Measurements from ENCODE around the gene TNFSF18.

The TNFSF18 gene

DNA sequence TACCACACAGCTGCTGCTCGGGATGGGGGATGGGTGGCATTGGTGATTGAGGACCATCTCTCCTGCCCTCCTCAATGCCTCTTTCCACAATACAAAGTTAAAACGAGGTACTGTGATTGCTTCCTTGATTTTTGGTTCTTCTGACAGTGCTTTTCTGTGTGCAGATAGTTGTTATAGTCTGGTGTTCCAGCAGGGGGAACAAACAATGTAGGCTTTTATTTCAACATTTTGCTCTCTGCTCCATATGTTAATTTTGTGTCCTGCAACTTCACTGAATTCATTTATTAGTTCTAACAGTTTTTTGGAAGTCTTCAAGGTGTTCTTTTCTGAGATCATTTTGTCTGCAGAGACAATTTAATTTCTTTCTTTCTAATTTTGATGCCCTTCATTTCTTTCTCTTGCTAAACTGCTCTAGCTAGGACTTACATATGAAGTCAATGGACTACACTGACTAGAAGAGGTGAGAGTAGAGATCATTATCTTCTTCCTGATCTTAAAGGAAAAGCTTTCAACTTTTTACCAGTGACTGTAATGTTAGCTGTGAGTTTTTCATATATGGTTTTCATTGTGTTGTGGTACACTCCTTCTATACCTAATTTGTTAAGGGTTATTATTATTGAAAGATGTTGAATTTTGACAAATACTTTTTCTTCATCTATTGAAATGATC lies 45.4 kb downstream of the TNFSF18 start:
- H3K4me3 ChIP-seq (ENCODE audit: low read depth, low read length) = no peak overlapping the region
- no peaks in the 10 kb centered on the region for H3K36me3 ChIP-seq (ENCODE audit: control insufficient read depth in 2 of 2, insufficient read depth in 1 of 2, low read length in 2 of 2)
- TF ChIP-seq, protein P1, sequence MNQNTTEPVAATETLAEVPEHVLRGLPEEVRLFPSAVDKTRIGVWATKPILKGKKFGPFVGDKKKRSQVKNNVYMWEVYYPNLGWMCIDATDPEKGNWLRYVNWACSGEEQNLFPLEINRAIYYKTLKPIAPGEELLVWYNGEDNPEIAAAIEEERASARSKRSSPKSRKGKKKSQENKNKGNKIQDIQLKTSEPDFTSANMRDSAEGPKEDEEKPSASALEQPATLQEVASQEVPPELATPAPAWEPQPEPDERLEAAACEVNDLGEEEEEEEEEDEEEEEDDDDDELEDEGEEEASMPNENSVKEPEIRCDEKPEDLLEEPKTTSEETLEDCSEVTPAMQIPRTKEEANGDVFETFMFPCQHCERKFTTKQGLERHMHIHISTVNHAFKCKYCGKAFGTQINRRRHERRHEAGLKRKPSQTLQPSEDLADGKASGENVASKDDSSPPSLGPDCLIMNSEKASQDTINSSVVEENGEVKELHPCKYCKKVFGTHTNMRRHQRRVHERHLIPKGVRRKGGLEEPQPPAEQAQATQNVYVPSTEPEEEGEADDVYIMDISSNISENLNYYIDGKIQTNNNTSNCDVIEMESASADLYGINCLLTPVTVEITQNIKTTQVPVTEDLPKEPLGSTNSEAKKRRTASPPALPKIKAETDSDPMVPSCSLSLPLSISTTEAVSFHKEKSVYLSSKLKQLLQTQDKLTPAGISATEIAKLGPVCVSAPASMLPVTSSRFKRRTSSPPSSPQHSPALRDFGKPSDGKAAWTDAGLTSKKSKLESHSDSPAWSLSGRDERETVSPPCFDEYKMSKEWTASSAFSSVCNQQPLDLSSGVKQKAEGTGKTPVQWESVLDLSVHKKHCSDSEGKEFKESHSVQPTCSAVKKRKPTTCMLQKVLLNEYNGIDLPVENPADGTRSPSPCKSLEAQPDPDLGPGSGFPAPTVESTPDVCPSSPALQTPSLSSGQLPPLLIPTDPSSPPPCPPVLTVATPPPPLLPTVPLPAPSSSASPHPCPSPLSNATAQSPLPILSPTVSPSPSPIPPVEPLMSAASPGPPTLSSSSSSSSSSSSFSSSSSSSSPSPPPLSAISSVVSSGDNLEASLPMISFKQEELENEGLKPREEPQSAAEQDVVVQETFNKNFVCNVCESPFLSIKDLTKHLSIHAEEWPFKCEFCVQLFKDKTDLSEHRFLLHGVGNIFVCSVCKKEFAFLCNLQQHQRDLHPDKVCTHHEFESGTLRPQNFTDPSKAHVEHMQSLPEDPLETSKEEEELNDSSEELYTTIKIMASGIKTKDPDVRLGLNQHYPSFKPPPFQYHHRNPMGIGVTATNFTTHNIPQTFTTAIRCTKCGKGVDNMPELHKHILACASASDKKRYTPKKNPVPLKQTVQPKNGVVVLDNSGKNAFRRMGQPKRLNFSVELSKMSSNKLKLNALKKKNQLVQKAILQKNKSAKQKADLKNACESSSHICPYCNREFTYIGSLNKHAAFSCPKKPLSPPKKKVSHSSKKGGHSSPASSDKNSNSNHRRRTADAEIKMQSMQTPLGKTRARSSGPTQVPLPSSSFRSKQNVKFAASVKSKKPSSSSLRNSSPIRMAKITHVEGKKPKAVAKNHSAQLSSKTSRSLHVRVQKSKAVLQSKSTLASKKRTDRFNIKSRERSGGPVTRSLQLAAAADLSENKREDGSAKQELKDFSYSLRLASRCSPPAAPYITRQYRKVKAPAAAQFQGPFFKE (tag by site-specific recombination; IDR thresholded peaks at IDR 0.05; ENCODE audit: borderline replicate concordance) = no peak
- no peak for TF ChIP-seq BCL11B (tag by site-specific recombination; IDR thresholded peaks at IDR 0.05; ENCODE audit: low read depth)
- no peak for TF ChIP-seq ZNF112 (tag by site-specific recombination; IDR thresholded peaks at IDR 0.05)
- no peak for TF ChIP-seq TCF7L2 (IDR thresholded peaks at IDR 0.05; ENCODE audit: borderline replicate concordance, low read depth, low read length)
- no peak for TF ChIP-seq ZNF48 (tag by site-specific recombination; IDR thresholded peaks at IDR 0.05)
- no peak for TF ChIP-seq ZNF202 (tag by site-specific recombination; IDR thresholded peaks at IDR 0.05; ENCODE audit: borderline replicate concordance)
- no peak for TF ChIP-seq ZNF416 (tag by site-specific recombination; IDR thresholded peaks at IDR 0.05)
- no peak for TF ChIP-seq HOXD13 (CRISPR knock-in tag; IDR thresholded peaks at IDR 0.05; ENCODE audit: borderline replicate concordance)
- TF ChIP-seq ZNF292 (tag by site-specific recombination; IDR thresholded peaks at IDR 0.05; ENCODE audit: borderline replicate concordance, low read depth) = no peak
- no peak for TF ChIP-seq MYNN (tag by site-specific recombination; IDR thresholded peaks at IDR 0.05; ENCODE audit: borderline replicate concordance)
- TF ChIP-seq ZNF596 (tag by site-specific recombination; IDR thresholded peaks at IDR 0.05) = no peak
- no peak for TF ChIP-seq ZNF239 (tag by site-specific recombination; IDR thresholded peaks at IDR 0.05)
- no peak for TF ChIP-seq ZNF571 (tag by site-specific recombination; IDR thresholded peaks at IDR 0.05)
- TF ChIP-seq ZNF629 (tag by site-specific recombination; IDR thresholded peaks at IDR 0.05) = no peak
- no peak for TF ChIP-seq SALL2 (tag by site-specific recombination; IDR thresholded peaks at IDR 0.05; ENCODE audit: borderline replicate concordance)
- no peak for TF ChIP-seq ZNF248 (tag by site-specific recombination; IDR thresholded peaks at IDR 0.05)
- TF ChIP-seq ZNF2 (tag by site-specific recombination; IDR thresholded peaks at IDR 0.05) = no peak
- no peak for TF ChIP-seq ZNF747 (tag by site-specific recombination; IDR thresholded peaks at IDR 0.05)
- H3K4me1 ChIP-seq (ENCODE audit: control insufficient read depth, insufficient read depth, low read length) = no peaks in the 10 kb centered on the region
- H3K27ac ChIP-seq (ENCODE audit: extremely low read depth, low read depth, low read length) = no peak overlapping the region
- ChIA-PET CTCF (no interaction called here), POLR2A (no interaction called here)
- H3K9me3 ChIP-seq (ENCODE audit: control insufficient read depth, insufficient read depth, low read depth, low read length) = no peaks in the 10 kb centered on the region

DNA sequence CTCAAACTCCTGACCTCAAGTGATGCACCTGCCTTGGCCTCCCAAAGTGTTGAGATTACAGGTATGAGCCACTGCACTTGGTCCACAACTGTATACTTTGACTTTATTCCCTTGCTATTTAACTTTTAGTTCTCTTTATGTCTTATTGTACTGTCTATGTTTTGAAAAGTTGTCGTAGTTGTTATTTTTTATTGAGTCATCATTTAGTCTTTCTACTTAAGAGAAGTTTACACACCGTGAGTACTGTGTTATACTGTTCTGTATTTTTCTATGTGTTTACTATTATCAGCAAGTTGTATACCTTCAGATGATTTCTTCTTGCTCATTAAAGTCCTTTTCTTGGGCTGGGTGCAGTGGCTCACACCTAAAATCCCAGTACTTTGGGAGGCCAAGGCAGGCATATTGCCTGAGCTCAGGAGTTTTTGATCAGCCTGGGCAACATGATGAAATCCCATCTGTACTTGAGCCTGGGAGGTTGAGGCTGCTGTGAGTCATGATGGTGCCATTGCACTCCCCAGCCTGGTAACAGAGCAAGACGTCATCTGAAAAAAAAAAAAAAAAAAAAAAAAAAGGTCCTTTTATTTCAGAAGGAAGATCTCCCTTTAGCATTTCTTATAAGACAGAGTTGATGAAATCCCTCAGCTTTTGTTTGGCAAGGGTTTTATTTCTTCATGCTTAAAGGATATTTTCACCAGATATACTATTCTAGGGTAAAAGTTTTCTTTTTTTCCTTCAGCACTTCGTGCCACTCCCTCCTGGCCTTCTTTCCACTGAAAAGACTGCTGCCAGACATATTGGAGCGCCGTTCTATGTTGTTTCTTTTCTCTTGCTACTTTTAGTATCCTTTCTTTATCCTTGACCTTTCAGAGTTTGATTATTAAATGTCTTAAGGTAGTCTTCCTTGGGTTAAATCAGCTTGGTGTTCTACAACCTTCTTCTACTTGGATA lies 47.6 kb downstream of the TNFSF18 start:
- ChIA-PET CTCF (no interaction called here), POLR2A (no interaction called here)
- no peaks in the 10 kb centered on the region for H3K9me3 ChIP-seq (ENCODE audit: control insufficient read depth, insufficient read depth, low read depth, low read length)
- no peaks in the 10 kb centered on the region for H3K36me3 ChIP-seq (ENCODE audit: control insufficient read depth in 2 of 2, insufficient read depth in 1 of 2, low read length in 2 of 2)
- H3K4me1 ChIP-seq (ENCODE audit: control insufficient read depth, insufficient read depth, low read length) = no peaks in the 10 kb centered on the region
- TF ChIP-seq HOXA7 (CRISPR knock-in tag; IDR thresholded peaks at IDR 0.05; ENCODE audit: borderline replicate concordance) = no peak
- TF ChIP-seq ZNF658 (tag by site-specific recombination; IDR thresholded peaks at IDR 0.05) = no peak
- no peak for TF ChIP-seq ZNF571 (tag by site-specific recombination; IDR thresholded peaks at IDR 0.05)
- TF ChIP-seq ZNF621 (tag by site-specific recombination; IDR thresholded peaks at IDR 0.05) = no peak
- no peak for TF ChIP-seq ZSCAN16 (tag by site-specific recombination; IDR thresholded peaks at IDR 0.05)
- H3K4me3 ChIP-seq (ENCODE audit: low read depth, low read length) = no peak overlapping the region
- H3K27ac ChIP-seq (ENCODE audit: extremely low read depth, low read depth, low read length) = no peak overlapping the region

Measured in HEK293 (cell line).